MM.1S (cell line): ENCODE data around the gene RALGDS.

Experiments used
- CTCF ChIP-seq: fragments of 300-600 bp; sonication (generic); IDR thresholded peaks from 2 replicates; pipeline ENCODE4 v1.5.1; 2016; ENCODE audit warnings: antibody characterized with exemption, low read length, mixed read lengths
- EZH2 ChIP-seq: fragments of 300-600 bp; sonication (generic); optimal IDR thresholded peaks from 2 replicates; pipeline ENCODE3; 2017; ENCODE audit warnings: low read depth, mild to moderate bottlenecking, antibody characterized with exemption, low read length, mixed read lengths
- EZH2phosphoT487 ChIP-seq: fragments of 300-600 bp; sonication (generic); IDR thresholded peaks from 2 replicates; pipeline ENCODE4 v1.6.1; 2018; ENCODE audit warnings: antibody characterized with exemption, low read length

- TF ChIP-seq CTCF (no peak), EZH2 (no peak), EZH2phosphoT487 (no peak)
Observed at GRCh38 chr9:133098871-133099270, 22.2 kb downstream of the RALGDS start.
